Measurements from ENCODE around the gene GATA6. TPM values are rescaled to one million over a fixed set of nuclear protein-coding genes. Genes with fewer than 3 reads are reported as not detected.
A peak's percentile ranks its signal among the peaks of the same experiment; 100 is the strongest.

GATA6 gene
- total RNA-seq, 1 experiment from 2014 or later: 8.4 TPM

- no peak for DNase-seq (ENCODE audit: low read depth)
- in situ Hi-C loops (cut with HindIII; ENCODE audit: low pct_unique_long_range_greater_than_20kb, low sequenced_read_pairs): no loop called here
Observed at GRCh38 chr18:22165049-22165602, 4.3 kb upstream of the GATA6 start.

GRCh38 chr18:22165603-22166068 lies 3.8 kb upstream of the GATA6 start:
- in situ Hi-C loops (cut with HindIII; ENCODE audit: low pct_unique_long_range_greater_than_20kb, low sequenced_read_pairs): no loop called here

GRCh38 chr18:22166069-22166950 lies 3.1 kb upstream of the GATA6 start:
- in situ Hi-C loops (cut with HindIII; ENCODE audit: low pct_unique_long_range_greater_than_20kb, low sequenced_read_pairs): no loop called here
- no peak for DNase-seq (ENCODE audit: low read depth)

More at GRCh38 chr18:22165603-22166068, 3.8 kb upstream of the GATA6 start:
- no peak for DNase-seq (ENCODE audit: low read depth)

GRCh38 chr18:22167091-22167470 lies 2.3 kb upstream of the GATA6 start:
- DNase-seq (ENCODE audit: low read depth): no peak
- in situ Hi-C loops (cut with HindIII; ENCODE audit: low pct_unique_long_range_greater_than_20kb, low sequenced_read_pairs): no loop called here

- in situ Hi-C loops (cut with HindIII; ENCODE audit: low pct_unique_long_range_greater_than_20kb, low sequenced_read_pairs): no loop called here
- no peak for DNase-seq (ENCODE audit: low read depth)
Observed at GRCh38 chr18:22167471-22168241, 1.7 kb upstream of the GATA6 start.

GRCh38 chr18:22168360-22168921 lies 948 bp upstream of the GATA6 start:
- peak; percentile 50 for DNase-seq (ENCODE audit: low read depth)
- in situ Hi-C loops (cut with HindIII; ENCODE audit: low pct_unique_long_range_greater_than_20kb, low sequenced_read_pairs): no loop called here

GRCh38 chr18:22169889-22170420 lies 566 bp downstream of the GATA6 start:
- in situ Hi-C loops (cut with HindIII; ENCODE audit: low pct_unique_long_range_greater_than_20kb, low sequenced_read_pairs): no loop called here

GRCh38 chr18:22170421-22171257 lies 1.2 kb downstream of the GATA6 start:
- DNase-seq (ENCODE audit: low read depth): peak; percentile 40
- in situ Hi-C loops (cut with HindIII; ENCODE audit: low pct_unique_long_range_greater_than_20kb, low sequenced_read_pairs): no loop called here

More at GRCh38 chr18:22169889-22170420, 566 bp downstream of the GATA6 start:
- no peak for DNase-seq (ENCODE audit: low read depth)

GRCh38 chr18:22171258-22172119 lies 2.1 kb downstream of the GATA6 start:
- no peak for DNase-seq (ENCODE audit: low read depth)
- in situ Hi-C loops (cut with HindIII; ENCODE audit: low pct_unique_long_range_greater_than_20kb, low sequenced_read_pairs): no loop called here

GRCh38 chr18:22172120-22172582 lies 2.8 kb downstream of the GATA6 start:
- in situ Hi-C loops (cut with HindIII; ENCODE audit: low pct_unique_long_range_greater_than_20kb, low sequenced_read_pairs): no loop called here
- no peak for DNase-seq (ENCODE audit: low read depth)

- in situ Hi-C loops (cut with HindIII; ENCODE audit: low pct_unique_long_range_greater_than_20kb, low sequenced_read_pairs): no loop called here
- no peak for DNase-seq (ENCODE audit: low read depth)
Observed at GRCh38 chr18:22172594-22173049, 3.2 kb downstream of the GATA6 start.

- in situ Hi-C loops (cut with HindIII; ENCODE audit: low pct_unique_long_range_greater_than_20kb, low sequenced_read_pairs): no loop called here
- DNase-seq (ENCODE audit: low read depth): no peak
Observed at GRCh38 chr18:22173221-22173927, 4.0 kb downstream of the GATA6 start.

GRCh38 chr18:22173928-22174301 lies 4.5 kb downstream of the GATA6 start:
- in situ Hi-C loops (cut with HindIII; ENCODE audit: low pct_unique_long_range_greater_than_20kb, low sequenced_read_pairs): no loop called here
- DNase-seq (ENCODE audit: low read depth): no peak

GRCh38 chr18:22174341-22175145 lies 5.2 kb downstream of the GATA6 start:
- in situ Hi-C loops (cut with HindIII; ENCODE audit: low pct_unique_long_range_greater_than_20kb, low sequenced_read_pairs): no loop called here
- no peak for DNase-seq (ENCODE audit: low read depth)

- no peak for DNase-seq (ENCODE audit: low read depth)
- in situ Hi-C loops (cut with HindIII; ENCODE audit: low pct_unique_long_range_greater_than_20kb, low sequenced_read_pairs): no loop called here
Observed at GRCh38 chr18:22175346-22175745, 6.0 kb downstream of the GATA6 start.

Data from Caki2 (cell line).